Measurements from ENCODE around the gene CDK5RAP1.

The CDK5RAP1 gene

DNA sequence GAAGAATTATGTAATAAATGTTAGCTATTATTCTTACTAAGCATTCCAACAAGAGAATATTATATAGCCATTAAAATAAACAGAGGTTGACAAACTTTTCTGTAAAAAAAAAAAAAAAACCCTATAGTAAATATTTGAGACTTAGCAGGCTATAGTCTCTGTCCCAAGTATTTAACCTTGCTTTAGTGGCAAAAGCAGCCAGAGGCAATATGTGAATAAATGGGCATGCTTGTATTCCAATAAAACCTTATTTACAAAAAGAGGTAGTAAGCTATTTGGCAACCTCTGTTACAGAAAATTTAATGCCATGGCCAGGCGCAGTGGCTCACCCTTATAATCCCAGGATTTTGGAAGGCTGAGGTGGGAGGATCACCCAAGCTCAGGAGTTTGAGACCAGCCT is 14.6 kb downstream of the CDK5RAP1 start:
- no peak for DNase-seq (ENCODE audit: low spot score)

DNA sequence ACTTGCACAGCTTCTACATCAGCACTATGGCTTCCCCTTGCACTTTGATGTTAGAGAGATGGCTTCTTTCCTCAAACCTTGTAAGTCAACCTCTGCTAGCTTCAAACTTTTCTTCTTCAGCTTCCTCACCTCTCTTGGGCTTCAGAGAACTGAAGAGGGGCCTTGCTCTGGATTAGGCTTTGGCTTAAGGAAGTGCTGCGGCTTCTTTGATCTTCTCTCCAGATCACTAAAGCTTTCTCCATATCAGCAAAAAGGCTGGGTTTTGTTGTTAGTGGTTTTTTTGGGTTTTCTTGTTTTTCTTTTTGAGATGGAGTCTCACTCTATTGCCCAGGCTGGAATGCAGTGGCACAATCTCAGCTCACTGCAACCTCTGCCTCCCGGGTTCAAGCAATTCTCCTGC is 24.0 kb downstream of the CDK5RAP1 start:
- no peak for DNase-seq (ENCODE audit: low spot score)

DNA sequence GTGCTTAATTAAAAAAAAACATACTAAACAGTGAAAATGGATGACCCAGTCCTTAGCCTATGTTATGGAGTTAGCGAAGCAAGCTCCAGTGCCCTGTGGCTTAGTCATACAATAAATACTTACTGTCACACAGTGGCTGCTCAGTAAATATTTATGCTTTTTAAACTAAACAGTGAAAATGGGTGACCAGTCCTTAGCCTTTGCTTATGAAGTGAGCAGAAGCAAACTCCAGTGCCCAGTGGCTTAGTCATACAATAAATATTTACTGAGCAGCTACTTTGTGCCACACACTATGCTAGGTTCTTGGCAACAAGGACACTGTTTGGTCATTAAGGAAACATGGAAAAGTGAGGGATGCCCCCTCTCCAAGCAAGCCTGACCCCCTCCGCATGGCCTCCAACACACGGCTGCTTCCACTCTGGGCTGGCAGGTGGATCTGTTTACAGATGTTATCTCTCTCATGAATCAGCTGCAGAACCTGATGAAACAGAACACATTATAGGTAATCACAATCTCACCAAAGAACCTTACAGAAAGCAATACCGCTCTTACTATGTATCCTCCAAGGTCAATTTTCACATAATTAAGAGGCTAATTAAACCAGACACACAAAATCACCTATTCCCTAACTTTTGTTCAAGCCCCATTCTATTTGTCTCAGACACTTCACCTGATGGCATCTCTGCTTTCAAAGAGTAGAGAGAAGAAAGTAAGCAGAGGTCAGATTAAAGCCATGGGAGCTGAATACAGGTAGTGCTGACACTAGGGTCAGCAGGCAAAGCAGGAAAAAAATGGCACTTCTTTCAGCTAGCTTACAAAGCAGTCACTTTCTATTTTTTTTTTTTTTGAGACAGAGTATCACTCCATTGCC is 27.3 kb downstream of the CDK5RAP1 start:
- DNase-seq (ENCODE audit: low spot score) = no peak

- no peak for DNase-seq (ENCODE audit: low spot score)
These were observed 28.3 kb downstream of the CDK5RAP1 start for GRCh38 chr20:33372993-33373441.

GRCh38 chr20:33370291-33370690 is 31.0 kb downstream of the CDK5RAP1 start:
- no peak for DNase-seq (ENCODE audit: low spot score)

- no peak for DNase-seq (ENCODE audit: low spot score)
These were observed 38.4 kb downstream of the CDK5RAP1 start for GRCh38 chr20:33362898-33363297.

- DNase-seq (ENCODE audit: low spot score) = no peak
These were observed 41.7 kb downstream of the CDK5RAP1 start for GRCh38 chr20:33359399-33360261.

DNA sequence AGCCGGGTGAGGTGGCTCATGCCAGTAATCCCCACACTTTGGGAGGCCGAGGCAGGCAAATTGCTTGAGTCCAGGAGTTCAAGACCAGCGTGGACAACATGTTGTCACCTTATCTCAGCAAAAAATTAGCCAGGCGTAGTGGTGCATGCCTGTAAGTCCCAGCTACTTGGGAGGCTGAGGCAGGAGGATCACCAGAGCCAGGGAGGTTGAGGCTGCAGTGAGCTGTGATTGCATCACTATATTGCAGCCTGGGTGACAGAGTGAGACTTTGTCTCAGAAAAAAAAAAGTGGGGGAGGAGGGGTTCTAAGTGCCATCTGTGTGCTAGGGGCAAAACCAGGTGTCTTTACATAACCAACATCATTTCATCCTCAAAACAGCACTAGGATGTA is 48.3 kb downstream of the CDK5RAP1 start:
- DNase-seq (ENCODE audit: low spot score) = no peak

DNA sequence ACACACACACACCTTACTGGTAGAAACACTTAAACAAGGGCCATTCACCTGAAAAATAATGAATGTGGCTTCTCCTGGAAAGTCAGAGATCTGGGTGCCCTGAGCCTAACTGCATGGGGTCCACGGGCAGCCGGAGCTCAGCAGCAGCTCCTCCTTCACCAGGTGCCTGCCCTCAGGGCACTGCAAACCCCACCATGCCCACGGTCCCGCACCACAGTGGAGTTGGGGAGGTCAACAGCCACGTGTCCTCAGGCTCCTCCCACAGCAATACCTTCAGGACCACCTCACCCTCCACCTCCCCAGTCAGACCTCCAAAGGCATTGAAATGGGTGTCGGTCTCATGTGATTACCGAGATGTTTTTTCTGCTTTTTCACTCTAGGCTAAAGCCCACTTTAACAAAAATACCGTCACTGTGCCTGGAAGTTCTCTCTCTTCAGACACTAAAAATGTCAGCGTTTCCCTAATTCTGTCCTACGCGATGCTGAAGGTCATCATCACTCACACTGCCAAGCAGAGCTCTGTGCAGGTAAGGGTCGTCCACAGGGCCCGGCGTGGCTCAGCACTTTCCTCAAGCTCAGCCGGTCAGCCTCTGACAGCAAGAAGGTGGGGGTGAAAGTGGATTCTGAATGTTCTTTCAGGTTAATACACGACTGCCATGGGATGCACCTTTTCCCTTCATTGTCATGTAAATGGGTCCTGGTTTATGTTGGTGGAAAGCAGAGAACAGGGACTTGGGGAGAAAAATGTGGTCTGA is 48.9 kb downstream of the CDK5RAP1 start:
- no peak for DNase-seq (ENCODE audit: low spot score)

DNA sequence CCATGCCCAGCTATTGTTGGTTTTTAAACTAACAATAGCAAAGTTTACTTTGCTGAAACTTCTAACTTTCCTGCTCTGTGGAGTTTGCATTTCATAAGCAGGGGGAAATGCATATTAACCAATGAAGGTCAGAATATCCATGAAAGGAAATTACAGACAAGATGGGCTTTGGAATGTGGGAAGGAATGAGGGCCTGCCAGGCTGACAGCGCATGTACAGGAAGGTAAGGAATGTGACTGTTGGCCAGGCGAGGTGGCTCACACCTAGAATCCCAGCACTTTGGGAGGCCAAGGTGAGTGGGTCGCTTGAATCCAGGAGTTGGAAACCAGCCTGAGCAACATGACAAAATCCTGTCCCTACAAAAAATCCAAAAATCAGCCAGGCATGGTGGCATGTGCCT is 49.6 kb downstream of the CDK5RAP1 start:
- DNase-seq (ENCODE audit: low spot score) = no peak

- DNase-seq (ENCODE audit: low spot score) = no peak
These were observed 51.8 kb downstream of the CDK5RAP1 start for GRCh38 chr20:33349493-33349892.

- no peak for DNase-seq (ENCODE audit: low spot score)
These were observed 53.0 kb downstream of the CDK5RAP1 start for GRCh38 chr20:33348136-33348937.

- no peak for DNase-seq (ENCODE audit: low spot score)
These were observed 56.0 kb downstream of the CDK5RAP1 start for GRCh38 chr20:33345342-33345741.

DNA sequence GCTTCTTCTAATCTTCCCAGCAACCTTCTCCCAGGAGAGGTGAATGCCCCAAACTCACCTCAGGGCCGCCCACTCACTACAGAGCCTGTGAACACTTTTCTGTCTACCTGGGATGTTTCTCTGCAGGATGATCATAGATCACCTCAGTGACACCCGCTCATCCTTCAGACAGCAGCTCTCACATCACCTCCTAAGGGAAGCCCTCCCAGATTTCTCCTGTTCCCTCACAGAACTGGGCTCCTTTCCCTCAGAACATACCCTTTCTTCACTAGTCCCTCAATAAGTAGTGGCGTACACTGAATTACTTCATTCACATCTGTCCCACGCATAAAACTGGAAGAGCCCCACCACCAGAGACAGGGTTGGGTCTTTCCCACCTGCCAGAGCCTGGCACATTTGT is 57.8 kb downstream of the CDK5RAP1 start:
- DNase-seq (ENCODE audit: low spot score) = no peak

- DNase-seq (ENCODE audit: low spot score) = no peak
These were observed 61.7 kb downstream of the CDK5RAP1 start for GRCh38 chr20:33339515-33340058.

DNA sequence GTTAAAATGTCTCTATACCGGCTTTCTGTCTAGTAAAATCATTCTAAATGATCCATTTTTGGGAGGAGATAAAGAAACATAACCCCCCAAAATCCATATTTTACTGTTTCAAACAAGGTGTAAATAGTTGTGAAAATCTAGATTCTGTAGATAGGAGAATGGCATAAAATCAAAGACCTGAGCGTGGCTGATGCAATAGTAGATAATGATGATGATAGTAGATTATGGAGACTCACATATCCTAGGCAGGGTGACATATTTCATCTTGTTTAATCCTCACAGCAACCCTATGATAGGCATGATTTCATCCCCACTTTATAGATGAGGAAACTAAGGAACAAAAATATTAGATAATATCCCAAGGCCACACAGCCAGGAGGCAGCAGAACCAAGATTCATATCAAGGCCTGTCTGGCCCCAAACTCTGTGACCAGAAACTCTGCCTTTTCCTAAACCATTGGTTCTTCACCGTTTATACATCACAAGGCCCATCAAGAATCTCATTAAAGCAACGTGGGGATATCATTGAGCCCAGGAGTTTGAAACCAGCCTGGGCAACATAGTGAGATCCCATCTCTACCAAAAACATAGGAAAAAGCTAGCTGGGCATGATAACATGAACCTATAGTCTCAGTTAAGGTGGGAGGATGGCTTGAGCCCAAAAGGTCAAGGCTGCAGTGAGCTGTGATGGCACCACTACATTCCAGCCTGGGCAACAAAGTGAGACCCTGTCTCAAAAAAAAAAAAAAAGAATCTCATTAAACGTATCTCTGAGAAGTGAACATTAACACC is 62.7 kb downstream of the CDK5RAP1 start:
- DNase-seq (ENCODE audit: low spot score) = no peak

- DNase-seq (ENCODE audit: low spot score) = no peak
These were observed 63.7 kb downstream of the CDK5RAP1 start for GRCh38 chr20:33337531-33338165.

GRCh38 chr20:33337119-33337518 is 64.2 kb downstream of the CDK5RAP1 start:
- DNase-seq (ENCODE audit: low spot score) = no peak

GRCh38 chr20:33336375-33336774 is 64.9 kb downstream of the CDK5RAP1 start:
- DNase-seq (ENCODE audit: low spot score) = no peak

GRCh38 chr20:33334111-33334510 is 67.2 kb downstream of the CDK5RAP1 start:
- no peak for DNase-seq (ENCODE audit: low spot score)

All from hematopoietic multipotent progenitor cell treated with erythropoietin and hydrocortisone succinate and interleukin-3 and kit ligand, for 17 days (in vitro differentiated cells).